CD4-positive, alpha-beta memory T cell (primary cell): ENCODE data around the gene SPEM3. TPM values are rescaled to one million over a fixed set of nuclear protein-coding genes. Genes with fewer than 3 reads are reported as not detected.

Experiments used
- CTCF ChIA-PET: fragments of 350-600 bp; sonication (Branson Sonifier 250); formaldehyde crosslinking; loops from one replicate; lab custom pipeline; 2021; ENCODE audit warnings: inconsistent platforms; ENCODE audit not compliant: partially characterized antibody; lab: Charles Lee
- POLR2A ChIA-PET: fragments of 350-600 bp; sonication (Branson Sonifier 250); formaldehyde crosslinking; loops from one replicate; lab custom pipeline; 2021; ENCODE audit not compliant: partially characterized antibody; lab: Charles Lee
- DNase-seq, 5 donors: peaks; one replicate each; pipeline versions ENCODE4 v3.0.0 to v3.0.0-alpha.2; 2020 to 2022; ENCODE audit warnings: mixed read lengths in 1 of 5
- H3K27ac ChIP-seq: one replicate; pipeline ENCODE4 v1.7.0; 2013; ENCODE audit warnings: low read depth, low read length
- H3K27me3 ChIP-seq: 2 replicates; pipeline ENCODE4 v1.7.0; 2013; ENCODE audit warnings: mild to moderate bottlenecking, low read length, moderate library complexity; ENCODE audit not compliant: insufficient read depth
- H3K36me3 ChIP-seq: 2 replicates; pipeline ENCODE4 v1.7.0; 2013; ENCODE audit warnings: mild to moderate bottlenecking, low read length, moderate library complexity; ENCODE audit not compliant: insufficient read depth
- H3K4me1 ChIP-seq: 2 replicates; pipeline ENCODE4 v1.7.0; 2013; ENCODE audit warnings: mild to moderate bottlenecking, low read length, moderate library complexity; ENCODE audit not compliant: insufficient read depth
- H3K4me3 ChIP-seq, 2 donors: one replicate each; pipeline ENCODE4 v1.7.0; 2013; ENCODE audit warnings: low read length in 2 of 2, mild to moderate bottlenecking in 1 of 2
- H3K9me3 ChIP-seq, 2 donors: one replicate each; pipeline ENCODE4 v1.7.0; 2013; ENCODE audit warnings: low read length in 2 of 2, control low read depth in 1 of 2; ENCODE audit not compliant: control insufficient read depth in 1 of 2
- H3K27ac Mint-ChIP-seq, 7 donors: one replicate each; pipeline ENCODE4 v1.8.0; 2020 to 2021; ENCODE audit warnings: mixed read lengths in 7 of 7, mild to moderate bottlenecking in 6 of 7, inconsistent platforms in 3 of 7, moderate library complexity in 3 of 7
- H3K27me3 Mint-ChIP-seq, 2 donors: one replicate each; pipeline ENCODE4 v1.8.0; 2020 to 2021; ENCODE audit warnings: mixed read lengths in 2 of 2
- H3K36me3 Mint-ChIP-seq, 2 donors: one replicate each; pipeline ENCODE4 v1.8.0; 2020 to 2021; ENCODE audit warnings: mixed read lengths in 2 of 2, inconsistent platforms in 1 of 2, mild to moderate bottlenecking in 1 of 2
- H3K4me1 Mint-ChIP-seq, 4 donors: one replicate each; pipeline ENCODE4 v1.8.0; 2020 to 2021; ENCODE audit warnings: mixed read lengths in 4 of 4, mild to moderate bottlenecking in 1 of 4
- H3K4me3 Mint-ChIP-seq, 8 donors: one replicate each; pipeline ENCODE4 v1.8.0; 2020 to 2021; ENCODE audit warnings: mixed read lengths in 8 of 8, mild to moderate bottlenecking in 7 of 8, moderate library complexity in 6 of 8, inconsistent platforms in 3 of 8
- H3K9me3 Mint-ChIP-seq, 8 donors: one replicate each; pipeline ENCODE4 v1.8.0; 2020 to 2021; ENCODE audit warnings: mixed read lengths in 8 of 8, mild to moderate bottlenecking in 5 of 8, inconsistent platforms in 3 of 8, moderate library complexity in 1 of 8
- intact Hi-C: fragments of 100-400 bp; cut with micrococcal nuclease; formaldehyde crosslinking; loops from one replicate; pipeline ENCODE4 v1.15.1; 2023
- polyA plus RNA-seq, 2 donors: library from polyadenylated mRNA; unstranded; fragments of 300-500 nt; fragmentation: Illumina TruSeq; gene quantifications; one replicate each; pipeline ENCODE4 v1.2.3, GENCODE V29; 2021
- total RNA-seq, 2 experiments: library from RNA; stranded (reverse); gene quantifications; one replicate each; pipeline ENCODE4 v1.2.3, GENCODE V29; 2021

SPEM3 gene
- total and polyA plus RNA-seq, 4 experiments from 2014 or later, result not detected

- Mint-ChIP-seq H3K27me3 (no peaks in the 10 kb centered on the region), H3K36me3 (peaks cover 34 to 45% of the 10 kb centered on the region in 2 donors), H3K4me3 (peak overlapping the region; percentile 93 to 97 (median 96)), H3K9me3 (peaks cover 0 to 3% (median 0%) of the 10 kb centered on the region in 8 donors), H3K4me1 (peaks cover 12 to 47% (median 33%) of the 10 kb centered on the region in 4 donors), H3K27ac (peak overlapping the region in 5 of 7 donors; percentile 50 to 98 (median 88))
- H3K4me3 ChIP-seq, result peak overlapping the region; percentile 78 to 94
- H3K4me1 ChIP-seq, result peaks cover 48% of the 10 kb centered on the region
- DNase-seq, result no peak
- ChIA-PET CTCF (interaction anchor here (0.6 to 3.4 kb wide), 4 partner anchors 35 to 44 kb away, joined by 3 to 8 read pairs (median 4); no protein-coding TSS in a partner anchor), POLR2A (interaction anchor here (0.9 to 4.3 kb wide), 8 partner anchors 9 to 293 kb away, joined by 3 to 57 read pairs (median 8); partner anchors contain the start of genes NEURL4, POLR2A, TMEM102 and TMEM256)
- H3K9me3 ChIP-seq, result no peaks in the 10 kb centered on the region
- H3K27ac ChIP-seq, result peak overlapping the region; percentile 91
- intact Hi-C loops, result loop anchor here (5.0 kb wide), 1 partner anchor 41 kb away; the partner anchor contains the start of gene KCTD11
- peaks cover 42% of the 10 kb centered on the region for H3K36me3 ChIP-seq
- H3K27me3 ChIP-seq, result no peaks in the 10 kb centered on the region
Measured at GRCh38 chr17:7392696-7393612, 35.7 kb upstream of the SPEM3 start.

- H3K4me1 ChIP-seq, result peaks cover 48% of the 10 kb centered on the region
- H3K4me1 Mint-ChIP-seq, result peaks cover 12 to 47% (median 33%) of the 10 kb centered on the region in 4 donors
- CTCF ChIA-PET, result interaction anchor here (0.8 to 3.4 kb wide), 3 partner anchors 37 to 167 kb away, joined by 3 to 8 read pairs (median 4); no protein-coding TSS in a partner anchor
- intact Hi-C loops, result loop anchor here (1.0 to 5.0 kb wide), 4 partner anchors 10 to 42 kb away; partner anchors contain the start of genes KCTD11, TMEM102 and TMEM256
- H3K4me3 ChIP-seq, result peak overlapping the region; percentile 78 to 94
- peak overlapping the region; percentile 93 to 97 (median 96) for H3K4me3 Mint-ChIP-seq
- peaks cover 34 to 40% of the 10 kb centered on the region in 2 donors for H3K36me3 Mint-ChIP-seq
- H3K27ac ChIP-seq, result peak overlapping the region; percentile 91
- H3K27ac Mint-ChIP-seq, result peak overlapping the region; percentile 92 to 98 (median 94)
- H3K36me3 ChIP-seq, result peaks cover 37% of the 10 kb centered on the region
- H3K27me3 Mint-ChIP-seq, result no peaks in the 10 kb centered on the region
- POLR2A ChIA-PET, result interaction anchor here (0.9 to 4.3 kb wide), 13 partner anchors 10 to 293 kb away, joined by 3 to 57 read pairs (median 6); partner anchors contain the start of genes ACADVL, ACAP1, DLG4 and MPDU1
- DNase-seq, result peak; percentile 53 to 84 (median 76)
- no peaks in the 10 kb centered on the region for H3K27me3 ChIP-seq
- no peaks in the 10 kb centered on the region for H3K9me3 ChIP-seq
- peaks cover 0 to 3% (median 0%) of the 10 kb centered on the region in 8 donors for H3K9me3 Mint-ChIP-seq
Measured at GRCh38 chr17:7393613-7394451, 34.8 kb upstream of the SPEM3 start.

DNA sequence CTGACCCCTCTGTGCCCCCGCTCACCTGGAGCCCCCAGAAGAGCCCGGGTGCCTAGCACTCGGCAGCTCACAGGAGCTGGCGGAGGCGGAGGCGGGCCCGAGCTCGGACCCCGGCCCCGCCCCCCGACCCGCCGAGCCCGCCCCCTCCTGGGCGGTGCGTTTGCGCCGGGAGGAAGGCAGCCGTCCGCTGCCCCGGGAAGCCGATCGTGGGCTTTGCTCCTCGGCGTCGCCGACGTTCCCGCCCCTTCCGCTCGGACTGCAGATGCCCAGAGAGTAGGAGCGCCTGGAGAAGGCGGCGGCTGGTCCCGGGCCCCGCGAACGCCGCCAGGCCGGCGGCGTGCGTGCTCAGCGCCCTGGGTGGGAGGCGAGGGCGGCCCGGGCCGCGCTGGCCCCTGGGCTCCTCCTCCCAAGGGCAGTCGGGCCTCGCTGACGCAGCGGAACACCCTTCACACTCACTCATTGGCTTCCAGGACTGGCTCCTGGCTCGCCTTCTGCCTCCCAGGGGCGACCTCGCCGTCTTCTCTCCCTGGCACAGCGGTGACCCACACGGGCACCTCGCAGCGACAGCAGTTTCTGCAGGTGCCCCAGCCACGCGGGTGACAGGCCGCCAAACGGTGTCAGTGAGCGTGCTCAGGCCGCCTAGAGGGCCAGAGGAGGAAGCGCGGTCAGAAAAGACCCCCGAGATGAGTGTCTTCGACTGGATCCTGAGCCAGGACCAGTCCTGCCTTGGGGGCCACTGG is 34.0 kb upstream of the SPEM3 start, which contains the start of gene PLSCR3:
PLSCR3 (minus strand) TSS at position 74 of the 740 bp plus-strand sequence. CDS start 415 bp downstream, outside the sequence.
- H3K4me3 Mint-ChIP-seq, result peak within 1 kb of the TSS; percentile 93 to 97 (median 96)
- H3K9me3 Mint-ChIP-seq, result peaks cover 0 to 3% (median 0%) of the 10 kb centered on the region in 8 donors
- Histone ChIP-seq H3K36me3 (peaks cover 29% of the 10 kb centered on the region), H3K4me1 (peaks cover 44% of the 10 kb centered on the region), H3K9me3 (no peaks in the 10 kb centered on the region), H3K4me3 (peak within 1 kb of the TSS; percentile 78 to 94), H3K27me3 (no peaks in the 10 kb centered on the region), H3K27ac (peak within 1 kb of the TSS; percentile 91)
- DNase-seq, result peak; percentile 76 to 88 (median 83)
- POLR2A ChIA-PET, result interaction anchor here (0.6 to 4.3 kb wide), 13 partner anchors 9 to 189 kb away, joined by 3 to 57 read pairs (median 6); partner anchors contain the start of genes ACADVL, ACAP1, DLG4 and MPDU1
- peaks cover 28 to 32% of the 10 kb centered on the region in 2 donors for H3K36me3 Mint-ChIP-seq
- intact Hi-C loops, result loop anchor here (1.0 to 5.0 kb wide), 4 partner anchors 10 to 42 kb away; partner anchors contain the start of genes KCTD11, TMEM102 and TMEM256
- H3K4me1 Mint-ChIP-seq, result peaks cover 13 to 44% (median 31%) of the 10 kb centered on the region in 4 donors
- peak within 1 kb of the TSS; percentile 92 to 98 (median 94) for H3K27ac Mint-ChIP-seq
- CTCF ChIA-PET, result interaction anchor here (0.8 to 3.4 kb wide), 3 partner anchors 37 to 166 kb away, joined by 3 to 8 read pairs (median 4); no protein-coding TSS in a partner anchor
- H3K27me3 Mint-ChIP-seq, result no peaks in the 10 kb centered on the region

- CTCF ChIA-PET, result interaction anchor here (3.4 kb wide), 1 partner anchor 40 kb away, joined by 8 read pairs; no protein-coding TSS in a partner anchor
Measured at GRCh38 chr17:7396147-7396546, 32.5 kb upstream of the SPEM3 start.

GRCh38 chr17:7398612-7399011 is 30.0 kb upstream of the SPEM3 start:
- intact Hi-C loops, result no loop called here
- DNase-seq, result no peak
- Histone ChIP-seq H3K27ac (no peak overlapping the region), H3K4me3 (no peak overlapping the region), H3K4me1 (peaks cover 13% of the 10 kb centered on the region), H3K9me3 (no peaks in the 10 kb centered on the region), H3K36me3 (no peaks in the 10 kb centered on the region), H3K27me3 (no peaks in the 10 kb centered on the region)
- Mint-ChIP-seq H3K9me3 (peaks cover 0 to 3% (median 0%) of the 10 kb centered on the region in 8 donors), H3K27me3 (no peaks in the 10 kb centered on the region), H3K4me1 (peaks cover 13 to 22% (median 18%) of the 10 kb centered on the region in 4 donors), H3K27ac (peak overlapping the region in 1 of 7 donors; percentile 57), H3K4me3 (no peak overlapping the region), H3K36me3 (peaks cover 0 to 3% of the 10 kb centered on the region in 2 donors)
- ChIA-PET POLR2A (interaction anchor here (0.5 to 2.5 kb wide), 4 partner anchors 11 to 985 kb away, joined by 3 to 12 read pairs (median 4); no protein-coding TSS in a partner anchor), CTCF (interaction anchor here (1.4 to 2.4 kb wide), 2 partner anchors 38 to 42 kb away, joined by 7 to 8 read pairs; no protein-coding TSS in a partner anchor)

More at GRCh38 chr17:7396147-7396546, 32.5 kb upstream of the SPEM3 start:
- H3K27me3 ChIP-seq, result no peaks in the 10 kb centered on the region
- peaks cover 15 to 33% (median 23%) of the 10 kb centered on the region in 4 donors for H3K4me1 Mint-ChIP-seq
- H3K36me3 Mint-ChIP-seq, result peaks cover 14 to 20% of the 10 kb centered on the region in 2 donors
- H3K4me3 Mint-ChIP-seq, result peak overlapping the region in 6 of 8 donors; percentile 1 to 74 (median 44)
- H3K9me3 ChIP-seq, result no peaks in the 10 kb centered on the region
- intact Hi-C loops, result no loop called here
- peak overlapping the region in 4 of 7 donors; percentile 24 to 73 (median 48) for H3K27ac Mint-ChIP-seq
- H3K27ac ChIP-seq, result no peak overlapping the region
- H3K4me3 ChIP-seq, result no peak overlapping the region
- H3K4me1 ChIP-seq, result peaks cover 29% of the 10 kb centered on the region
- H3K36me3 ChIP-seq, result peaks cover 14% of the 10 kb centered on the region
- H3K9me3 Mint-ChIP-seq, result peaks cover 0 to 3% (median 0%) of the 10 kb centered on the region in 8 donors
- no peak for DNase-seq
- no peaks in the 10 kb centered on the region for H3K27me3 Mint-ChIP-seq
- POLR2A ChIA-PET, result interaction anchor here (3.8 to 4.3 kb wide), 2 partner anchors 8 to 13 kb away, joined by 49 to 57 read pairs; partner anchors contain the start of gene TMEM256
